ENCODE data around the gene BTBD2. TPM values are rescaled to one million over a fixed set of nuclear protein-coding genes. Genes with fewer than 3 reads are reported as not detected.
"Not testable (repeated sequence)": the region's sequence is repeated elsewhere in the genome, so short reads cannot be mapped to it uniquely, and the experiment has no call there.

BTBD2 gene
- total RNA-seq, 1 donor: 23.2 TPM

DNA sequence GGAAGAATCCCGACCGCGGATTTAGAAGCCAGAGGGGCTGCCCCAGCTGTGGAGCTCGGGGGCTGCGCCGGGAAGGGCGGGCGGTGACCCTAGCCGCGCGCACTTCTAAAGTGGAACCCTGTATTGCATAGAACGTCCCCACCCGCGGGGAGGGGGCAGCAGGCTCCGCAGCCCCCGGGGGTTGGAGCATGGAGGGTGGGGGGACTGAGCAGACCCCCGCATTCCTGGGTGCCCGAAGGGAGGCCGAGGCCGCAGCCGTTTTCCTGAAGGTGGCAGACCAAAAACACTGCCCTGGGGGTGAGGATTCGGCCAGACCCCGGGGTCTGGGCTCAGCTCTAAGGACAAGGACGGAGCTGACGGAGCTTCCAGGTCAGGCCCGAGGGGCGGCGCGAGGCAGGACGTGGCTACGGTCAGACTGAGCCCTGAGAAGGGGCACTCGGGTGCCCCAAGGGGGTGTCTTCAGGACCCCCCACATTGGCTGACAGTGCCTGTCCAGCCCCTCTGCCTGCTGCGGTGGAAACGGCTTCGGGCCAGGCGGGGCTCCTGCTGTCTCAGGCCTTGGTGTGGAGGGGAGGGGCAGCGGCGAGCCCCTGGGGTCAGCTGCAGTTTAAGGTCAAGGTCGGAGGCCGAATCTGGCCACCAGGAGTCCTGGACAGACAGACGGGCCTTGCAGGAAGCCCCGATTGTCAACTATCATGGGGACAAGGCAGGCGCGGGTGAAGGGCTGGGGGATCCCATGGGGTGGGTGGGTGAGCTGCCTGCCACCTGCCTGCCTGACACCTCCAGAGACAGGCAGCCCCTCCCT is 23.0 kb upstream of the BTBD2 start:
- H3K4me3 ChIP-seq (ENCODE audit: low read length): no peak overlapping the region
- H3K4me1 ChIP-seq (ENCODE audit: insufficient read depth, low read length): peaks cover 36% of the 10 kb centered on the region
- no peaks in the 10 kb centered on the region for H3K27me3 ChIP-seq (ENCODE audit: insufficient read depth, low read length)
- H3K9me3 ChIP-seq (ENCODE audit: low read depth, low read length): no peaks in the 10 kb centered on the region

DNA sequence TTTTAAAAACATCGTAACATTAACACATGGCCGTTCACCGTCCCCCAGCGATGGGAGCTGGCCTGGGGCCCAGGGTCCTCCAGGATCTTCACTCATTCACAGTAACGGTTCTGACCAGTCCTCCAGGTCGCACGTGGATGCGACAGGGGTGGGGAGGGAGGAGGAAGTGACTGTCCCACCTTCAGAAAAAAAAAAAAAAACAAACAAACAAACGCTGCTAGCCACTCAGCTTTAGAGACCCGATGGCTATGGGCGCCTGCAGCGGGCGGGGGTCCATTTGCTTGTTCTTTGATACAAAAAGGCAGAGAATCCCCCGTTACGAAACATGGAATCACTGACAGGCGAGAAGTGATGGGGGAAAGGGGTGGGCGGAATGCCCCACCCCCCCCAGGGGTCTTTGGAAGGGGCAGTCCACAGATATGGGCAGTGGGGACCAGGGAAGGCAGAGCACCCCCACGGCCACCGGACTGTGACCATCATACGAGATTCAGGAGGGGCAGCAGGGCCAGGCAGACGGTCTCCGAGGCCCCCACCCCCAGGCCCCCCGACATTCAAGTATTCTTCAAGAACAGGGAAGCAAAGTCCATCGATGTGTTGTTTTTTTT is 22.2 kb upstream of the BTBD2 start:
- H3K9me3 ChIP-seq (ENCODE audit: low read depth, low read length): no peaks in the 10 kb centered on the region
- H3K4me3 ChIP-seq (ENCODE audit: low read length): no peak overlapping the region
- no peaks in the 10 kb centered on the region for H3K27me3 ChIP-seq (ENCODE audit: insufficient read depth, low read length)
- peaks cover 36% of the 10 kb centered on the region for H3K4me1 ChIP-seq (ENCODE audit: insufficient read depth, low read length)

DNA sequence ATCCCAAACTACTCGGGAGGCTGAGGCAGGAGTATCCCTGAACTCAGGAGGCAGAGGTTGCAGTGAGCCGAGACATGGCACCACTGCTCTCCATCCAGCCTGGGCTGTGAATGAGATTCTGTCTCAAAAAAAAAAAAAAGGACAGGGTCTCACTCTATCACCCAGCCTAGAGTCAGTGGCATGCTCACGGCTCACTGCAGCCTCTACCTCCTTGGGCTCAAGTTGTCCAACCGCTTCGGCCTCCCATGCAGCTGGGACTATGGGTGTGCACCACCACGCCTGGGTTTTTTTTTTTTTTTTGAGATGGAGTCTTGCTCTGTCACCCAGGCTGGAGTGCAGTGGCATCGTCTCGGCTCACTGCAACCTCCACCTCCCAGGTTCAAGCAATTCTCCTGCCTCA is 20.9 kb upstream of the BTBD2 start:
- H3K4me1 ChIP-seq (ENCODE audit: insufficient read depth, low read length): peaks cover 40% of the 10 kb centered on the region
- no peaks in the 10 kb centered on the region for H3K9me3 ChIP-seq (ENCODE audit: low read depth, low read length)
- no peak overlapping the region for H3K4me3 ChIP-seq (ENCODE audit: low read length)
- H3K27me3 ChIP-seq (ENCODE audit: insufficient read depth, low read length): no peaks in the 10 kb centered on the region

DNA sequence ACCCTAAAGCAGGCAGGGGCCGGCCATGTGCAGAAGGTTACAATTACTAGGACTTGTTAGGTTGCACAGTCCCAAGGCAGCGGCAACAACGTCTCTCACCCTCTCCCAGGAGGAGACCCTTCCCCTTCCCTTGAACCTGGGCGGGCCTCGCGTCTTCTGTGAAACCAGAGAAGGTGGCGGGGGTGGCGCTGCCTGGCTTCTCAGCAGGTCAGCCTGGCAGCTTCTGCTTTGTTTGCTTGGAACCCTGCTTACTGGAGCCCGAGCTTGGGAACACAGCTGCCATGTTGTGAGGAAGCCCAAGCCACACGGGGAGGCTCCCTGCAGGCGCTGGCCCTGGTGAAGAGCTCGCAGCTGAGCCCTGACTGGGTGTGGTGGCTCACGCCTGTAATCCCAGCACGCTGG is 20.1 kb upstream of the BTBD2 start:
- Histone ChIP-seq H3K4me3 (ENCODE audit: low read length) (no peak overlapping the region), H3K27me3 (ENCODE audit: insufficient read depth, low read length) (no peaks in the 10 kb centered on the region), H3K4me1 (ENCODE audit: insufficient read depth, low read length) (peaks cover 33% of the 10 kb centered on the region), H3K9me3 (ENCODE audit: low read depth, low read length) (no peaks in the 10 kb centered on the region)

DNA sequence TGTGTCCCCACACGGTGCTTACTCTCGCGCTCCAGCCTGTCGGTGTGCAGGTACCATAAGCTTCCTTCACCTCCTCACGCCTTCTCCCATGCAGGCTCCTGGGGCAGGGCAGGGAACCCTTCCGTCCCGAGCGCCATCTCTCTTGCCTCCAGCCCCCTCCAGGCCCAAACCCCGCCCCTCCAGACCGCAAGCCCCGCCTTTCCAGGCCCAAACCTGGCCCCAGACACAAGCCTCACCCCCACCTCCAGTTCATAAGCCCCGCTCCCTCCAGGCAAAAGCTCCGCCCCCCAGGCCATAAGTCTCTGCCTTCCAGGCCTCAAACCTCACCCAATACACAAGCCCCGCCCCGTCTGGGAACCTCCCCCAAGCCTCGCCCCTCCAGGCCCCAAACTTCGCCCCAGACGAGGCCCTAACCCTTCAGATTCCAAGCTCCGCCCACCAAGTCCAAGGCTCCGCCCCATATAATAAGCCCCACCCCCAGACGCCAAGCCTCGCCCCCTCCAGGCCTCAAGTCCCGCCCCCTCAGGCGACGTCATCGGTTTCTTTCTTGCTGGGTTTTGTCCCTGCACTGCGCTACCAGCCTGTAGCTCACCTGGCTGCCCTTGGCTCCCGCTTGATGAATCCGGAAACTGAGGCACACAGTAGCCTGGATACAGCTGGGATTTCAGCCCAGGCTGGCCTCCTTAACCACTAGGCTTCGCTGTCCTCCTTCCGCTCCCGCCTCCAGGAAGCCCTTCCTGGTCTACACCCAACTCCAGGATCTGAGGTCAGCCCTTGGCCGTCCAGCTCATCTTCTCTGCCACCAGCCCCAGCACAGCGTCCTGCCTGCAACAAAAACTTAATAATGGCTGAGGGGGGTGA is 19.4 kb upstream of the BTBD2 start:
- H3K4me3 ChIP-seq (ENCODE audit: low read length): no peak overlapping the region
- H3K9me3 ChIP-seq (ENCODE audit: low read depth, low read length): no peaks in the 10 kb centered on the region
- H3K4me1 ChIP-seq (ENCODE audit: insufficient read depth, low read length): peaks cover 31% of the 10 kb centered on the region
- H3K27me3 ChIP-seq (ENCODE audit: insufficient read depth, low read length): no peaks in the 10 kb centered on the region

DNA sequence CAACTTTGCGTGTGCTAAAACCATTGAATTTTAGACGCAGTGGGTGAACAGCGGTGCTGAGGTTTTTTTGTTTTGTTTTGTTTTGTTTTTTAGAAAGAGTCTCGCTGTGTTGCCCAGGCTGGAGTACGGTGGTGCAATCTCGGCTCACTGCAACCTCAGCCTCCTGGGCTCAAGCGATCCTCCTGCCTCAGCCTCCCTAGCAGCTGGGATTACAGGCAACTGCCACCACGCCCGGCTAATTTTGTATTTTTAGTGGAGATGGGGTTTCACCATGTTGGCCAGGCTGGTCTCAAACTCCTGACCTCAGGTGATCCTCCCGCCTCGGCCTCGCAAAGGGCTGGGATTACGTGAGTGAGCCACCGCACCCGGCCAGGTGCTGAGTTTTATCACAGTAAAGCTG is 18.7 kb upstream of the BTBD2 start:
- H3K4me3 ChIP-seq (ENCODE audit: low read length); H3K27me3 ChIP-seq (ENCODE audit: insufficient read depth, low read length): not testable (repeated sequence)
- H3K4me1 ChIP-seq (ENCODE audit: insufficient read depth, low read length): peaks cover 31% of the 10 kb centered on the region

DNA sequence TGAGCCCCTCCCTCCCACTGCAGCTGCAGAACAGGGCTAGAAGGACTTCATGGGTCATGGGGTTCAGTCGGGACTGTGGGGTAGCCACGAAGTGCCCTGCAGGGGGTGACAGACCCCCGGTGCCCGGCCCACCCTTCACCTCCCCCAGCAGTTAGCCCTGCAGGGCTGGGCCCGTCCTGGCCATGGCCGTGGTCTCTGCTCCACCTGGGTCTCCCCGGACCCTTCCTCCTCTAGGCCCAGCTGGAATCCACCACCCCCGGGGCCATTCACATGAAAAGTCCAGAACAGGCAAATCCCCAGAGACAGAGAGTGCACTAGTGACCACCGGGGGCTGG is 18.3 kb upstream of the BTBD2 start:
- no peaks in the 10 kb centered on the region for H3K9me3 ChIP-seq (ENCODE audit: low read depth, low read length)
- H3K4me1 ChIP-seq (ENCODE audit: insufficient read depth, low read length): peaks cover 32% of the 10 kb centered on the region
- H3K4me3 ChIP-seq (ENCODE audit: low read length): no peak overlapping the region
- no peaks in the 10 kb centered on the region for H3K27me3 ChIP-seq (ENCODE audit: insufficient read depth, low read length)

More for the DNA sequence above, 18.7 kb upstream of the BTBD2 start:
- H3K9me3 ChIP-seq (ENCODE audit: low read depth, low read length): not testable (repeated sequence)

DNA sequence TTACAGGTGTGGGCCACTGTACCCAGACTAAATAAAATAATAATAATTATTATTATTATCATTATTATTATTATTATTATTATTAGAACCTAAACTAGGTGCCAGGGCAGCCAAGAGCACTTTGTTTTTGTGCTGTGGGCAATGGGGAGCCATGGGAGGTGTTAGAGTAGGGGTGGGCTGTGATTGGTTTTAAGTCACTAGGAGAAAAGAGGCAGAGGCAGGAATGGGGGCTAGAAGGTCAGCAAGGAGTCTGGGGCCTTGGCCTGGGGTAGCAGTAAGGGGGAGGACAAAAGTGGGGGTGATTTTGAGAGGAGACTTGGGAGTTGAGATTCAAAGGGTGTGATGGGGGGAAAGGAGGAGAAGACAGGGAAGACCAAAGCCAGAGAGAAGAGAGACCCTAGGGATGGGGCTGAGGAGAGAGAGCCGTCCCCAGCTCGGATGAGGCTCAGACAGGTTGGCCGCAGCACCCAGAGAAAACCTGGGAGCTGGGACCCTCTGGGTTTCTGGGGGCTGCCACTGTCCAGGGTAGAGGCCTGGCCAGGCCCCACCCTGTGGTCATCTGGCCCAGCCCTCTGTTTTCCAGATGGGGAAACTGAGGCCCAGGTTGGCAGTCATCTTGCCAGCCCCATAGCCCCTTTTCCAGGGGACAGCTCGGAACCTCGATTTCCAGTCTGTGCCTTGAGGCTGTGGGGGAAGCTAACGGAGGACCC is 17.8 kb upstream of the BTBD2 start:
- Histone ChIP-seq H3K27me3 (ENCODE audit: insufficient read depth, low read length) (no peaks in the 10 kb centered on the region), H3K4me1 (ENCODE audit: insufficient read depth, low read length) (peaks cover 35% of the 10 kb centered on the region), H3K9me3 (ENCODE audit: low read depth, low read length) (no peaks in the 10 kb centered on the region), H3K4me3 (ENCODE audit: low read length) (no peak overlapping the region)

DNA sequence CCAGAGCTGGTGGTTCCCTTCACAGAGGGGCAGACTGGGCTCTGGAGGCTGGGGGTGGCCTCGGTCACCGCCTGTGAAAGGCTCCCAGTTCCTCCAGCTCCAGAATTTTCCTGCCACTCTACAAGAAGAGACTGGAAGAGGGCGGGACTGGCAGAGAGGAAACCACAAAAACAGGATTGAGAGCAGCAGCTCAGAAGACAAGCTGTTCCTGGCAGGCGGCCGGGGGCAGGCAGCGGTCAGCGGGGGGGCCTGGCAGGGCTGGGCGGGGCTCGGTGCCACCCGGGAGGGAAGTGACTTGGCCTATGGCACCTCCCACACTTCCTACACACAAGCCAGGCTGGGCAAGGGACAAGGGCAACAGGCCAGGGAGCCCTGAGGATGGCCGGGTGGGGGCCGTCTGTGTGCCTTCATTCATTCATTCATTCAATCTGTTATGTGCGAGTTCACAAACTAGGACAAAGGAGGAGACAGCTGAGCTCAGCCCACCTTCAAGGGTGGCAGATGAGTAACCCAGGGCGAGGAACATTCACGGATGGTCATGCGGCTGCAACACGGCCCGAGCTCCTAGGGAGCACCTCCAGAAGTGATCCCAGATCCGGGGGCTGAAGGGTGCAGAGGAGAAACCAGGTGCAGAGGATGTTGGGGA is 16.9 kb upstream of the BTBD2 start:
- Histone ChIP-seq H3K4me1 (ENCODE audit: insufficient read depth, low read length) (peaks cover 43% of the 10 kb centered on the region), H3K9me3 (ENCODE audit: low read depth, low read length) (no peaks in the 10 kb centered on the region), H3K27me3 (ENCODE audit: insufficient read depth, low read length) (no peaks in the 10 kb centered on the region), H3K4me3 (ENCODE audit: low read length) (no peak overlapping the region)

DNA sequence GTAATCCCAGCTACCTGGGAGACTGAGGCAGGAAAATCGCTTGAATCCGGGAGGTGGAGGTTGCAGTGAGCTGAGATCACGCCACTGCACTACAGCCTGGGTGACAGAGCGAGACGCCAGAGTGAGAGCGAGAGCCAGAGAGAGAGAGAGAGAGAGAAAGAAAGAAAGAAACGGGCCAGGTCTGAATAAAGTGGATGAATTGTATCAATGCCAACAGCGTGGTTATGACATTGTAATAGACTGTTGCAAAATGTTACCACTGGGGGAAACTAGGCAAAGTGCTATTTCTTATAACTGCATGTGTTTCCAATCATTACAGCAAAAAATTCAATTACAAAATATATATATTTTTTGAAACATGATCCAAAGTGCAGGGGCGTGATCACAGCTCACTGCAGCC is 11.8 kb upstream of the BTBD2 start:
- Histone ChIP-seq H3K4me3 (ENCODE audit: low read length) (no peak overlapping the region), H3K4me1 (ENCODE audit: insufficient read depth, low read length) (peaks cover 28% of the 10 kb centered on the region), H3K9me3 (ENCODE audit: low read depth, low read length) (no peaks in the 10 kb centered on the region), H3K27me3 (ENCODE audit: insufficient read depth, low read length) (no peaks in the 10 kb centered on the region)

DNA sequence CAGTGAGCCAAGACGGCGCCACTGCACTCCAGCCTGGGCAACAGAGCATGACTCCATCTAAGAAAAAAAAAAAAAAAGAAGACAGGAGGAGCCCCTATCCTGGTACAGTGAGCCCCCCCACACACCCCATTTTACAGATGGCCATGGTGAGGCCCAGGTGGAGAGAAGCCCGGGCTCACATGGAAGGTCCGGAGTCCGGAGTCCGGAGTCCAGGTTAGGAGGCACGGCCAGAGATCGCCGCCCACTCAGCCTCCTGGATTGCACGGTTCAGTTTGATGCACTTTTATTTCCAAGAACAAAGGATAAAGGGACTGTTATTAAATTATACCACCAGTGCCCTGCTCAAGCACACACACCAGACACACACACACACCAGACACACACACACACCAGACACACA is 11.3 kb upstream of the BTBD2 start:
- Histone ChIP-seq H3K4me1 (ENCODE audit: insufficient read depth, low read length) (peaks cover 22% of the 10 kb centered on the region), H3K4me3 (ENCODE audit: low read length) (no peak overlapping the region), H3K9me3 (ENCODE audit: low read depth, low read length) (no peaks in the 10 kb centered on the region), H3K27me3 (ENCODE audit: insufficient read depth, low read length) (no peaks in the 10 kb centered on the region)

DNA sequence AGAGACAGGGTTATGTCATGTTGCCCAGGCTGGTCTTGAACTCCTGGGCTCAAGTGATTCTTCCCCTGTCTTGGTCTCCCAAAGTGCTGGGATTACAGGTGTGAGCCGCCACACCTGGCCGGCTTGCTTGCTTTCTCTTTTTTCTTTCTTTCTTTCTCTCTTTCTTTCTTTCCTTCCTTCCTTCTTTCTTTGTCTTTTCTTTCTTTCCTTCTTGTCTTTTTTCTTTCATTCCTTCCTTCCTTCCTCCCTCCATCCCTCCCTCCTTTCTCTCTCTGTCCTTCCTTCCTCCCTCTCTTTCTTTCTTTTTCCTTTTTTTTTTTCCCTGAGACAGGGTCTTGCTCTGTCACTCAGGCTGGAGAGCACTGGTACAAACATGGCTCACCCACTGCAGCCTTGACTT is 6.8 kb upstream of the BTBD2 start:
- H3K27me3 ChIP-seq (ENCODE audit: insufficient read depth, low read length): no peaks in the 10 kb centered on the region
- peaks cover 12% of the 10 kb centered on the region for H3K4me1 ChIP-seq (ENCODE audit: insufficient read depth, low read length)
- no peak overlapping the region for H3K4me3 ChIP-seq (ENCODE audit: low read length)
- no peaks in the 10 kb centered on the region for H3K9me3 ChIP-seq (ENCODE audit: low read depth, low read length)

DNA sequence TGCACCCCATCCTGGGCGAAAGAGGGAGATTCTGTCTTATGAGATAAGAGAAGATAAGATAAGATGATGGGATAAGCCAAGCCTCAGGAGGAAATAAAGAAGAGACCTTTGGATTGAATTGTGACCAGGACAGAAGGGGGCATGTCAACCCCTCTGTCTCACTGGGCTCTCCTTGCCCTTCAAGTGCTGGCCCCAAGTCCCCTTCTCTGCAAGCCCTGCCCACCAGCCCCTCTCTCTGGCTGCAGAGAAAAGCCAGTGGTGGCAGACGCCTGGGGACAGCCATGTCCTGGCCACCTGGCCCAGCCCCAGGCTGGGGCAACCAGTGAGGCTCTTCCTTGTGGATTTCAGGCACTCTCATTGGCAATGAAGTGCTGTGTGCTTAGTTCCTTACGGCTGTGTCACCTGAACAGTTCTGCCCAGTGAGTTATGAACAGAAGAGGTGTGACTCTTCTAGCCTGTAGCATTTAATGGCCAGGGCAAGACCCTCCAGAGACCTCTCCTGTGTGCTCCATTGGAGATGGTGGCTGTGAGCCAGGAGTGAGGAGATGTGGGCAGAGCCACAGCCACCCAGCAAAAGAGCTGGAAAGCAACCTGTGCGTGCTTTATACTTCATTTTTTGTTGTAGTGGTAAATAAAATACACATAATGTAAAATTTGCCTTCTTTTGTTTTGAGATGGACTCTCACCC is 6.1 kb upstream of the BTBD2 start:
- Histone ChIP-seq H3K9me3 (ENCODE audit: low read depth, low read length) (no peaks in the 10 kb centered on the region), H3K4me1 (ENCODE audit: insufficient read depth, low read length) (peaks cover 7% of the 10 kb centered on the region)

DNA sequence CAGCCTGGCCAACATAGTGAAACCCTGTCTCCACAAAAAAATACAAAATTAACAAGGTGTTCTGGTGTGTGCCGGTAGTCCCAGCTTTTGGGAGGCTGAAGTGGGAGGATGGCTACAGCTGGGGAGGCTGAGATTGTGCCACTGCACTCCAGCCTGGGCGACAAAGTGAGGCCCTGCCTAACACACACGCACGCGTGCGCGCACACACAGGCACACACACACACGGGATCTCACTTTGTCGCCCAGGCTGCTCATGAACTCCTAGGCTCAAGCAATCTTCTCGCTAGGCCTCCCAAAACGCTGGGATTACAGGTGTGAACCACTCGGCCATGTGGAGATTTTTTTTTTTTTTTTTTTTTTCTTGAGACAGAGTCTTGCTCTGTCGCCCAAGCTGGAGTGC is 3.2 kb upstream of the BTBD2 start:
- H3K27me3 ChIP-seq (ENCODE audit: insufficient read depth, low read length): no peaks in the 10 kb centered on the region
- no peak overlapping the region for H3K4me3 ChIP-seq (ENCODE audit: low read length)
- no peaks in the 10 kb centered on the region for H3K9me3 ChIP-seq (ENCODE audit: low read depth, low read length)
- peaks cover 17% of the 10 kb centered on the region for H3K4me1 ChIP-seq (ENCODE audit: insufficient read depth, low read length)

More for the DNA sequence above, 6.1 kb upstream of the BTBD2 start:
- no peaks in the 10 kb centered on the region for H3K27me3 ChIP-seq (ENCODE audit: insufficient read depth, low read length)
- H3K4me3 ChIP-seq (ENCODE audit: low read length): no peak overlapping the region
